Posterior cingulate gyrus (tissue), 11 donors: Measurements from ENCODE around the gene RANBP17.

Experiments used
- DNase-seq, 10 donors: peaks; one replicate each; pipeline versions ENCODE4 v3.0.0 to v3.0.0-alpha.2; 2020 to 2021; ENCODE audit warnings: mixed read lengths in 3 of 10
- intact Hi-C: fragments of 100-400 bp; cut with DNase I; formaldehyde crosslinking; loops from one replicate; pipeline ENCODE4 v1.15.1; 2023

Gene RANBP17

DNA sequence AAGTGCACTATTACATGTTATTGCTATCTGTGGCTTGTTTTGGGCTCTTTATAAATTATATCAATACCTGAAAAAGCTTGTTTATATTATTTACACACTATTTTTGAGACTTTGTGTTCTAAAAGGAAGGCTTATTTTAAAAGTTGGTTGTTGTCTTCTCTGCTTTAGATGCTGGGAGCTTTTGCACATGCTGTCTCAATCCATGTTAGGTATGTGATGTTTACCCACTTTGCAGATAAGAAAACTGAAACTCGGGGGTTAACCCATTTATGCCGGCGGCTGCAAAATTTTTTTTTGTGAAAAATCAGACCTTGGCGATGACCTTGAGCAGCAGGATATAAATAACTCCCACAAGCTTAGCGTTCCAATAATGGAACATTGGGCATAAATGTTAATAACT lies 212.9 kb downstream of the RANBP17 start:
- intact Hi-C loops = no loop called here

DNA sequence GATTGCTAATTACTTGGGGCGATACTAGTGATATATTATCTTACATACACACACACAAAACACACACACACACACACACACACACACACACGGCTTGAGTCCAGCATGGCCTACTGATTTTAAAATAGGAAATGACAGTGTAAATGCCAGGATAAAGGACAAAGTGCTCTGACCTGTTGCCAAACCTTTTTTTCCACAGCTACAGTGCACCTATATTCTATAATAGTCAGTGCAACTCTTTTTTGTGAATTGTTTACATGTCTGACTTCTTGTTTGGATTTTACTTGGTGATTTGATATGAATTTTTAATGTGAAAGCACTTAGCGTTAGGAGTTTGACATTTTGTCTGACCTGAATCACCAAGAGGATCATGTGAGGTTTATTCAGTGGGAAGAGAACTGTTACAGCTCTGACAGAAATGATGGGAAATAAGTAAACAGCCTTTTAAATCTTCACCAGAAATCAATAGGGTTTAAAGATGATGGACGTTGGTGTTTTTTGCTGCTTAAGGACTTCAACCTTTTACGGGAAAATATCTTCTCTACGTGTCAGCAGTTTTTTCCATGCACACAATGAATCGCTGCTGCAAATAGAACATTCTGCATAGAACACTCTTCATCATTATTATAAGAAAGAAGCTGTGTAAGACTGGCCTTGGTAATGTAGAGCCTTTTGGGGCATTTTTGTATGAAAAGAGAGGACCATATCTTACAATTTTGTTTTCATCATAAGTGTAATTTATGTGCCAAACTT lies 218.5 kb downstream of the RANBP17 start:
- DNase-seq = no peak
- intact Hi-C loops = no loop called here

More for the DNA sequence above, 212.9 kb downstream of the RANBP17 start:
- no peak for DNase-seq

DNA sequence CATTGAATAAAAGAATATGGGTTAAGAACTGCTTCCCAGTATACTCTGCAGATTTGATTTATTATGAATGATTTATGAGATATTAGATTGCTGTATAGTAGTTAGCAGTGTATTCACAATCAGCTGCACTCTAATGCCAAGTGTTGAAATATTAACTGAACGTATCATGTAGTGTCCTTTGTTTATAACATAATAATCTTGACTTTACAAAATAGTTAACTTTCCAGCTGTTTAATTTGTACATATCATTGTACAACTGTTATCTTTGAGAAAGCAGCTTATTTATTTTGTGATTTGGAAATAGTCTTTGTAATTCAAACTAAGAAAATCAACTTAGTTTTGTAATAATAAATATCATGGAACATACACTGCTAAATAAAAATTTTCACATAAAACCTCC lies 219.5 kb downstream of the RANBP17 start:
- intact Hi-C loops = no loop called here
- DNase-seq = no peak

DNA sequence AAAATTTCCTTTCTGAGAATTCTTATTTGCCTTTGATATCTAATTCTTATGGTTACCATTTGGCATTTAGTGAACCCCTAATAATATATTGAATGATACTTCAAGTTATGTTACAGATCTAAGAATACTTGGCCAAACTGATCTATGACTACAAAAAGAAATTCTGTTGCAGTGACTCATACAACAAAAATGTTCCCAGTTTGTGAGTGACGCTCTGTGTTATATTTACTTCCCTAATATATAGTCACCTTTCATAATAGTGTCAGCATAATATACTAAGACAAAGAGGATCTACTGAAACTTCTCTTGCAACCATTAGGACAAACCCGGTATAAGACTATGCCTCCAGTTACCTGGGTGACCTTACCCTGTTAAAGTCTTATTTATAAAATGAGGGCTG lies 230.4 kb downstream of the RANBP17 start:
- intact Hi-C loops = no loop called here

DNA sequence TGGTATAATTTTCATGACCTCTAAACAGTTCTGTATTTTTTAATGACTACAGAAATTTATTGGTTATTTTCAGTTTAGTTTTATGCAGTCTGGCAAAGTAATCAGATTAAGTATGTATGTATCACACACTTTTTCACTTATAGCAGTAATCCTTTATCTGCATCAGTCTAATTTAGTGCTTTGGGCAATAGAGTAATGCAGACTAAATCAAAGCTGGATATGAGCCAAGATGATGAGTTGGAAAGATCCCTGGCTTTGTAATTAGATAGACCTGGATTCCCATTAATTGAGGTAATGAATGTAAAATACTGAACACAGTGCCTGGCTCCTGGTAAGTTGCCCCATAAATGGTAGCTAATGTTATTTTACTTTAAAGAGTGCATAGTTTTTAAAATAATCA lies 231.8 kb downstream of the RANBP17 start:
- intact Hi-C loops = no loop called here
- DNase-seq = no peak

More for the DNA sequence above, 230.4 kb downstream of the RANBP17 start:
- no peak for DNase-seq

DNA sequence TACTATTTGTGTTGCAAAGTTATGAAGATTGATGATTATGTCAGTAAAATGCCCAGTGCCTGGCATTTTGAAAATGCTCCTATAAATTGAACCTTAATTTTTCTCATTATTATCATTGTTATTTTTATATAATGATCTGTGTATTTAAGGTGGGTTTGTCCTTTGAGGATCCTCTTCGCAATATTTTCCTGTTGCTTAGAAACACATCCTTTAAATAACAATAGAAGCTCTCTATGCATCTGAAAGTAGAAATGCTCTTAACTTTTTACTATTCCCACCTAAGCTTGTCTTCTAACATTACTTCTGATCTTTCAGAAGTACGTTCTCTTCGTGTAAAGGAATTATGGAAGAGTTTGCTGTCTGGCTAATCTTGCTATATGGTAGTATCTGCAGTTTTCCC lies 232.5 kb downstream of the RANBP17 start:
- intact Hi-C loops = no loop called here
- DNase-seq = no peak

DNA sequence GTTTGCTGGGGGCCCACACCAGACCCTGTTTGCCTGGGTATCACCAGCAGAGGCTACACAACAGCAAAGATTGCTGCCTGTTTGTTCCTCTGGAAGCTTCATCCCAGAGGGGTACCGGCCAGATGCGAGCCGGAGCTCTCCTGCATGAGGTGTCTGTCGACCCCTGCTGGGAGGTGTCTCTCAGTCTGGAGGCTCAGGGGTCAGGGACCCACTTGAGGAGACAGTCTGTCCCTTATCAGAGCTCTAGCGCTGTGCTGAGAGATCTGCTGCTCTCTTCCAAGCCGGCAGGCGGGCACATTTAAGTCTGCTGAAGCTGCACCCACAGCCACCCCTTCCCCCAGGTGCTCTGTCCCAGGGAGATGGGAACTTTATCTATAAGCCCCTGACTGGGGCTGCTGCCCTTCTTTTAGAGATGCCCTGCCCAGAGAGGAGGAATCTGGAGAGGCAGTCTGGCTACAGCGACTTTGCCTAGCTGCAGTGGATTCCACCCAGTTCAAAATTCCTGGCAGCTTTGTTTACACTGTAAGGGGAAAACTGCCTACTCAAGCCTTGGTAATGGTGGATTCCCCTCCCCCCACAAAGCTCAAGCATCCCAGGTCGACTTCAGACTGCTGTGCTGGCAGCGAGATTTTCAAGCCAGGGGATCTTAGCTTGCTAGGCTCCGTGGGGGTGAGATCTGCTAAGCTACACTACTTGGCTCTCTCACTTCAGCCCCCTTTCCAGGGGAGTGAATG lies 241.2 kb downstream of the RANBP17 start:
- no peak for DNase-seq
- intact Hi-C loops = no loop called here

DNA sequence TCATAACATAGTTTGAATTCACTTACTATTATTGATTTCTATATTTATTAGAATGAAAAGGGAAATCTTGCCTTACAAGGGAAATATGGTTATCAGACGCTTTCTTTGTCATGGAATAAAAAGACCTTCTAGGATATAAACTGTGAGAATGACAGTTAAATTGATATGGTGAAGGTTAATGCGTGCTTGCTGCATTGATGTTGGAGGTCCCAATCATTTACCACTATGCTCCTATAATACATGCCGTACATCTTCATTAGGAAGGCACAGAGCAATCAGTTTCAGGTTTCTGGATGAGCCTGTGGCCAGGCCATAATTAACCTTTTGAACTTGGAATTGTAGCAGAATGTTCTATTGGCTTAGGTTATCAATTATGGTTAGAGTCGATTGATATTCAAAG lies 245.9 kb downstream of the RANBP17 start:
- intact Hi-C loops = no loop called here
- DNase-seq = no peak

DNA sequence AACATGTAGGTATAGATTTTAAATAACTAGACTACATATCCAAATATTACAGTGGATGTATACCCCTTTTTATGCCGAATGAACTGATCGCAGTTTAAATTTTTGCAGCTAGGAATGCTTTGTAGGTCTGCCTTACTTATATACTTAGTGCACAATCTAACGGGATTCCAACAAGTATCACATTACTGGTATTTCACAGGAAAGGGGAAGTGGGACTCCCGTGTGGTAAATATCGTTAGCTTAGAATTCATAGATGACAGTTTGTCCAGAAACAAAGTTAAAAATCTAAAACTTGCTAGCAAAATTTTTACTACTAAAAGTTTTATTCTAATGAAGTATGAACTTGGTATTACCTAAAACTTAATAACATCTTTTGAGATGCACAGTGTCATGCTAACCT lies 253.7 kb downstream of the RANBP17 start:
- intact Hi-C loops = no loop called here
- DNase-seq = no peak

DNA sequence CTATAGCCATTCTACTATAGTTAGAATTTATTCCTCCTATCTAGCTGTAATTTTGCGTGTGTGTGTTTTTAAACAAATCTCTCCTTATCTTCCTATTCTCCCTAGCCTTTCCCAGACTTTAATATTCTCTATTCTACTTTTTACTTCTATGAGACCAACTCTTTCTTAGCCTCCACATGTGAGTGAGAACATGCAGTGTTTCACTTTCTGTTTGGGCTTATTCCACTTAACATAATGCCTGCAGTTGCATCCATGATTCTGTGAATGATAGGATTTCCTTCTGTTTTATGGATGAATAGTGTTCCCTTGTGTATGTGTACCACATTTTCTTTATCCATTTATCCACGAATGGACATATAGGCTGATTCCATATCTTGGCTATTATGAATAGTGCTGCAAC lies 254.9 kb downstream of the RANBP17 start:
- intact Hi-C loops = no loop called here
- DNase-seq = no peak

DNA sequence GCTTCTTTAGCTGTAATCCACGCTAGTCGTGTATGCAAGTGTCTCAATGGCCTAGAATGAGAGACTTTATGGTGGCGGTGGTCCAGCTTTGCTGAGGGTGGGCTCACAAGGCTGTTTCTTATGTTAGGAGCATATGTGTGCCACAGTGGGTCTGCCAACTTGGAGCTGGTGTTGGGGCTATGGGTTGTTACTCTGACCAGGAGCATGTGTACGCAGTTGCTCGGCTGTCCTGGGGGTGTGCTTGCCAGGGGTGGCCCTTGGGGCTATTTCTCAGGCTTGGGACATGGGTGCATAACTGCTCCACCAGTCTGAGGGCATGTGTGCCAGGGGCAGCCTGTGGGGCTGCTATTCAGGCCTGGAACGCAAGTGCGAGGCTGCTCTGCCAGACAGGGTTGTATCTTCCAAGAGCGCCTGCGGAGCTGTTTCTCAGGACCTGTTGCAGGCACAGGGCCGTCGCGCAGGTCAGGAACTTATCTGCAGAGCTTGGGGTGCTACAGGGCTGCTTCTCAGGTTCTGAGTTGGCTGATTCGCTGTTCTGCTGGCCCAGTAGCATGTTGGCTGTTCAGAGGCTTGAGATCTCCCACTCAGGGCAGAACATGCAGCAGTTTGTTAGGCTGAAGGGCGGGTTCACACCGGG lies 259.3 kb downstream of the RANBP17 start:
- peak in 1 of 10 donors; percentile 30 for DNase-seq
- intact Hi-C loops = no loop called here

DNA sequence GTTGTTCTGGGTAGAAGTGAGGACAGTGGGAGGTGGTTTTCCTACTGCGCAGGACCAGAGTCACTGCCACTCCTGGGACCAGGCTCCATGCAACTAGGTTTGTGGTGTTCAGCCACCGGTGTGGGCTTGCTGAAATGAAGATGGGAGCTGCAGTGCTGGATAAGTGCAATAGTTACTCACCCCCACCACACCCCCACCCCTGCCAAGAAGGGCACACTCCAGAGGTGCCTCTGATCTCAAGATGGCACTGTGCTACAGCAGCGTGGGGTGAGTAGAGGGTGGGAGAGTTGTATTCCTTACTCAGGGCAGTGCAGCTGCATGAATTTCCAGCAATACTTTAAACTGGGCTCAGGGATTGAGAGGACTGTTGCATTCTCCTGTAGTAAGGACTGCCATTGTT lies 259.8 kb downstream of the RANBP17 start:
- intact Hi-C loops = no loop called here
- no peak for DNase-seq

DNA sequence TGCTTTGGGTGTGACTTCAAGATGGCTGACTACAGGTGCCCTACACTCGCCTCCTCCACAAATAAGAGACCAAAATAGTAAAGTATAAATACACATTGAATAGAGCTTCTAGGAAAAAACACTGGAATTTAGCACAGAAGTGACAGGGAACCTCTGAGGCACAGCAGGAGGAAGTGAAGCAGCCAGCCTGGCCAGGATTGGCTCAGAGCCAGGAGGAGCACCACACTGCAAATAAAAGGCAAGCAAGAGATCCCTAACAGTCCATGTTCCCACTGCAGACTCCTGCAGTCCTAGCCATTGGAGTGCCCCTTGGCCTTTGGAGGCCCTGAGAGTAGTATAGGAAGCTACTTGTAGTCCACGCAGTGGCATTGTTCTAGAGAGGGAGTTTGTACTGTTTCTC lies 260.6 kb downstream of the RANBP17 start:
- intact Hi-C loops = no loop called here
- peak in 2 of 10 donors; percentile 43 to 77 for DNase-seq

DNA sequence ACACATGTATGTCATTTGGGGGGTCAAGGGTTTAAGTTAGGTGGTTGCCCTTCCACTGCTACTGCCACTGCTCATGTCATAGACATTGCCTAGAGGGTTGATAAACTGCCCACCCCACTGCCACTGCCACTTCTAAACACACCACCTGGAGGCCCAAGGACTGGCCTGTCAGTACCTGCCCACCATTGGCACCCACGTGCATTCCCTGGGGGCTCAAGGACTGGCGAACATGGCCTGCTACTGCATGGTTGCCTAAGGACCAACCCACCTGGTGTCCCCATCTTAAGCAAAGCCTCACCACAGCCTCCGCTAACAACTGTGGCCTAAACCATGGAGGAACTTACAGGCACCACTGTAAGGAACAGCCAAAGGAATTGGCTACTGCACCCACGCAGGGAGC lies 261.6 kb downstream of the RANBP17 start:
- intact Hi-C loops = no loop called here
- DNase-seq = peak in 2 of 10 donors; percentile 50 to 79

DNA sequence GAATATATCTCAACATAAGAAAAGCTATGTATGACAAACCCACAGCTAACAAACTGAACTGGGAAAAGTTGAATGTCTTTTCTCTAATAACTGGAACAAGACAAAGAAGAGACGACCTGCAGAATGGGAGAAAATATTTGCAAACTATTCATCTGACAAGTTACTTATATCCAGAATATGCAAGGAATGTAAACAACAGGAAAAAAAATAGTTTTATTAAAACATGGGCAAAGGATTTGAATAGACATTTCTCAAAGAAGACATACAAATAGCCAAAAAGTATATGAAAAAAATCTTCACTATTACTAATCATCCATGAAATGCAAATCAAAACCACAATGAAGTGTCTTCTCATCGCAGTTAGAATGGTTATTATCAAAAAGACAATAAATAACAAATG lies 265.5 kb downstream of the RANBP17 start:
- DNase-seq = no peak
- intact Hi-C loops = no loop called here

DNA sequence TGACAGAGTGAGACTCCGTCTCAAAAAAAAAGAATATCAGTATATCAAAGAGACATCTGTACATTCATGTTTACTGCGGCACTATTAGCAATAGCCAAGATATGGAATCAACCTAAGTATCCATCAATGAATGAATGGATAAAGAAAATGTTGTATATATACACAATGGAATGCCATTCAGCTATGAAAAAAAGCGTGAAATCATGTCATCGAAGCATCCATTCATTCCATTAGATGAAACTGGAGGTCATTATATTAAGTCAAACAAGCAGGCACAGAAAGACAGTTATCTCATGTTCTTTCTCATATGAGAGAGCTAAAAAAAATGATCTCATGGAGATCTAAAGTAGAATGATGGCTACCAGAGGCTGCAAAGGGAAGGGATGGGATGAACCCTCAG lies 266.3 kb downstream of the RANBP17 start:
- intact Hi-C loops = no loop called here

DNA sequence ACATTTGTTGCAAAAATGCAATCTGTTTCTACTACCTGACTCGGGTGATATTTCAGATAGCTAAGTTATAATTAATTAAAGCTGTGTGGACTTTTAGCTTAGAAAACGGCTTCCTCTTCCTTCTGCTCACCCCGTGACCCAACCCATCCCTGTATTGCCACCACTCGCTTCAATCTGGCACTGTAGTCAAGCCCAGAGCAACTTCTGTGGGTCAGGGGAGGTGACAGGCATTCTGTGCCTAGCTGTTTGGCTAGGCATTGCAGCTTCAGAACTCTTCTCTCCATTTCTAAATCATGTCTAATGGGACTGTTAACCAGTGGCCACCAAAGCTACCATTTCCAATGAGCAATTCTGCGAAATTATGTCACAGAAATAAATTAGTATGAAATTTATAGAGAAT lies 267.5 kb downstream of the RANBP17 start:
- intact Hi-C loops = no loop called here
- no peak for DNase-seq

More for the DNA sequence above, 266.3 kb downstream of the RANBP17 start:
- no peak for DNase-seq

DNA sequence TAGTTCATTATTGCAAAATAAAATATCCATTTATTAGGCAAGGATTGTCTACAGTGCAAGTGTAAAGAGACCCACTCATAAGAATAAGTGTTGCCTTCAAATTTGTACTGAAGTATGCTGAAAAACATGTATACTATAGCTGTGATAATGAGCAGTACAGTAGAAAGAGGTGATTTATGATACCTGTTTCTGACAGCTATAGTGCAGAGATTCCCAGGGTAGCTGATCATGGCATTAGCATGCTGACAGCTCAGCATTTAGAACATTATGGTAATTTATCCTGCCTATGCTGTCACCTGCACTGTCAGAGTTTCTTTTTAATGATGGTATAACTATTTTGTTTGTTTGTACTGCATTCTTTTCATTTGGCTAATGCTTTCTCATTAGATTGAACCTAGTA lies 269.7 kb downstream of the RANBP17 start:
- intact Hi-C loops = no loop called here
- DNase-seq = no peak

DNA sequence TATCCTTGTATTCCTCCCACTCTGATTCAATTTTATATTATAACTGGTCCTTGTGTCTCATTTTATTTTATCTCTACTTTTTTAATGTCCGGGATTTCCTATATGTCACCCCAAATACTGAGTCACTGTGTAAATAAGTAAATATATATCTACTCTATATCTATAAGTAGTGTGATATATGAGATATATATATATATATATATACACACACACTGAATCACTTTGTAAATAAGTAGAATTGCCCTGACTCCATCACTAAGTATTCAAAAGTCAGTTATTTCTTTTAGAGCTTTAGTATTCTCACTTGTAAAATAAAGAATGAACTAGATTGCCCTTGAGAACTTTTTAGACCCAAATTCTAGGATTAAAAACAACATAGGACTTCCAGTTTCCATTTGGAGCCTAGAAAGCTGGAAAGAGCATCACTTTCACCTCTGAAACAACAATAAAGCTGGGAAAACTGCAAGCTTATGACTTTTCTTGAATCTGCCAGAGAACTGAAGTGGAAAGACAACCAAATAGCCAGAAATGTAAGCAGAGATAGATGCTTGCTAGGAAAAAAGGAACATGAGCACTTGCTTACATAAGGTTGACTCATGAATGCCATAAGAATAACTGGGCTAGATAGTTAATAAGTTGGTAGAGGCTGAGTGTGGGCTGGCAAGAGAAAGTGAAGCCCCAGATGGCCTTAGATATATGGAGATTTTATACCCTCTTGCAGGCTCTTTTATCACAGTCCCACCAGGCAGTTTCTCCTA lies 276.1 kb downstream of the RANBP17 start:
- intact Hi-C loops = no loop called here
- no peak for DNase-seq

DNA sequence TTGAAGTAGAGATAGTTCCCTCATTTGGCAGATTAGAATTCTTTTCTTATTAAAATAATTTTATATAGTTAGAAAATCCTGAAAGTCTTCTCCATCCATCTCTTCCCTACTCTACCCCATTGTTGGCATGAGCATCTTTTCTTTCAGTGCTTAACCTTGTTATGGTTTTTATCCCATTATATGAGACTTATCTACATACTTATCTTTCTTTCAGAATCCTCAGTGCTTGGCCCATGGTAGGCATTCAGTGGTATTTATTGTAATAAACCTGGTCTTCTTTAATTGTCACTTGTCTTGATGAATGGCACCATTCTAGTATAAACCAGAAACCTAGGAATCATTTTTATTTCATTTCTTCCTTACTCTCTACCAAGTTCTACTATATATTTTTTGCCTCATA lies 277.4 kb downstream of the RANBP17 start:
- DNase-seq = no peak
- intact Hi-C loops = no loop called here

DNA sequence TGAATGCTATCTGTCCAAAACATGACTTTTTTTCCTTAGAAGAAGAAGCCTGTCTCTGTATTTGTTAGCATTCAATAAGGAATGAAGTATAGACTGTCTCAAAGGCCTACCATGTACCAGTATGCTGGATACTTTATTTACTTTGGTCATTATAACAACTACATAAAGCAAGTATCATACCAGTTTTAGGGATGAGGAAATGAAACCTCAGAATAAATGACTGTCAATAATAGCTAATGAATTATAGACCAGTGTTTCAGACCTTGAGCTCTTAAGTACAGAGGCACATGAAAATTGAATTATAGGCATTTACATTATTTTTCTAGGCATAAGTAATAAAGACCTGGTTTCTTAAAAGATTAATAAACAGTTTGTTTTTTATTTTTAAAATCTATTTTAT lies 280.8 kb downstream of the RANBP17 start:
- intact Hi-C loops = no loop called here
- DNase-seq = no peak
